Stimulated activated CD8-positive, alpha-beta memory T cell treated with anti-CD3 and anti-CD28 coated beads, Interleukin-12 subunit alpha, Interleukin-12 subunit beta, amount 100 ng/mL, for 24 hours (primary cell): Measurements from ENCODE around the gene AQP6.
"Not testable (repeated sequence)": the region's sequence is repeated elsewhere in the genome, so short reads cannot be mapped to it uniquely, and the experiment has no call there.

ENCODE experiments used
- DNase-seq: peaks from one replicate; pipeline ENCODE4 v3.0.0-alpha.2; 2020; ENCODE audit errors: extremely low read depth

The AQP6 gene

GRCh38 chr12:49969651-49970429 lies 2.9 kb upstream of the AQP6 start:
- DNase-seq: no peak

GRCh38 chr12:49970658-49971057 lies 2.1 kb upstream of the AQP6 start:
- DNase-seq: no peak

- DNase-seq: no peak
Measured at GRCh38 chr12:49971141-49971540, 1.6 kb upstream of the AQP6 start.

- no peak for DNase-seq
Measured at GRCh38 chr12:49972129-49972528, 618 bp upstream of the AQP6 start.

- no peak for DNase-seq
Measured at GRCh38 chr12:49973361-49973830, 649 bp downstream of the AQP6 start.

GRCh38 chr12:49974231-49974675 lies 1.5 kb downstream of the AQP6 start:
- DNase-seq: no peak

GRCh38 chr12:49974677-49975317 lies 2.0 kb downstream of the AQP6 start:
- no peak for DNase-seq

- DNase-seq: no peak
Measured at GRCh38 chr12:49975318-49975761, 2.6 kb downstream of the AQP6 start.

- no peak for DNase-seq
Measured at GRCh38 chr12:49976557-49976956, 3.8 kb downstream of the AQP6 start.

- no peak for DNase-seq
Measured at GRCh38 chr12:49978125-49978524, 5.4 kb downstream of the AQP6 start.

GRCh38 chr12:49979016-49979586 lies 6.4 kb downstream of the AQP6 start:
- no peak for DNase-seq

- no peak for DNase-seq
Measured at GRCh38 chr12:49979791-49980190, 7.0 kb downstream of the AQP6 start.

GRCh38 chr12:49980501-49981349 lies 8.0 kb downstream of the AQP6 start:
- DNase-seq: no peak

GRCh38 chr12:49982246-49983087 lies 9.7 kb downstream of the AQP6 start:
- DNase-seq: no peak

- no peak for DNase-seq
Measured at GRCh38 chr12:49983892-49984291, 11.1 kb downstream of the AQP6 start.

- no peak for DNase-seq
Measured at GRCh38 chr12:49984476-49985359, 12.0 kb downstream of the AQP6 start.

- no peak for DNase-seq
Measured at GRCh38 chr12:49985981-49986380, 13.2 kb downstream of the AQP6 start.

- not testable (repeated sequence) for DNase-seq
Measured at GRCh38 chr12:49986476-49986875, 13.7 kb downstream of the AQP6 start.

- no peak for DNase-seq
Measured at GRCh38 chr12:49987625-49988303, 15.0 kb downstream of the AQP6 start.
